ENCODE data around the gene IWS1.

DNA sequence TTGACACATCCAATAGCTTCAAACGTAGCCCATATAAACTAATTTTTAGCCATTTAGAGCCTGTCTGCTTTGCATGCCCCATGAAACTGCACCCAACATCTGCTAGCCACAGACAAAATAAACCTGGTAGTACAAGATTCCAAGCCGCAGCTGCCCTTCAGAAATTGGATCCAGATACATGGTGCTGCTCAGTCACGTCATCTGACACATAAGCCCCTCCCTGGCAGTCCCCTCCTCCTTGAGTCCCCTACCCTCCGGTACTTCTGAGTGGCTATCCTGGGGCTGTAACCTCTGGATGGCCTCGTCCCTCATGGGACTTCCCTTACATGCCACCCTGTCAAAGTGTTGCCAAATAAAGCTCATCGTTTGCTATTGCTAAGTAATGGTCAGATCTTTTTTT is 74.3 kb downstream of the IWS1 start:
- no peak for TF ChIP-seq EZH2 (IDR thresholded peaks at IDR 0.05; ENCODE audit: borderline replicate concordance, low read length)
- TF ChIP-seq, protein P1, sequence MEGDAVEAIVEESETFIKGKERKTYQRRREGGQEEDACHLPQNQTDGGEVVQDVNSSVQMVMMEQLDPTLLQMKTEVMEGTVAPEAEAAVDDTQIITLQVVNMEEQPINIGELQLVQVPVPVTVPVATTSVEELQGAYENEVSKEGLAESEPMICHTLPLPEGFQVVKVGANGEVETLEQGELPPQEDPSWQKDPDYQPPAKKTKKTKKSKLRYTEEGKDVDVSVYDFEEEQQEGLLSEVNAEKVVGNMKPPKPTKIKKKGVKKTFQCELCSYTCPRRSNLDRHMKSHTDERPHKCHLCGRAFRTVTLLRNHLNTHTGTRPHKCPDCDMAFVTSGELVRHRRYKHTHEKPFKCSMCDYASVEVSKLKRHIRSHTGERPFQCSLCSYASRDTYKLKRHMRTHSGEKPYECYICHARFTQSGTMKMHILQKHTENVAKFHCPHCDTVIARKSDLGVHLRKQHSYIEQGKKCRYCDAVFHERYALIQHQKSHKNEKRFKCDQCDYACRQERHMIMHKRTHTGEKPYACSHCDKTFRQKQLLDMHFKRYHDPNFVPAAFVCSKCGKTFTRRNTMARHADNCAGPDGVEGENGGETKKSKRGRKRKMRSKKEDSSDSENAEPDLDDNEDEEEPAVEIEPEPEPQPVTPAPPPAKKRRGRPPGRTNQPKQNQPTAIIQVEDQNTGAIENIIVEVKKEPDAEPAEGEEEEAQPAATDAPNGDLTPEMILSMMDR (conservative IDR thresholded peaks at IDR 0.05 in 1 of 2, IDR thresholded peaks at IDR 0.05 in 1 of 2; ENCODE audit: extremely low read depth in 1 of 2, insufficient read depth in 1 of 2, low read depth in 1 of 2, low read length in 2 of 2): no peak
